ENCODE data around the gene SCNN1G.

DNA sequence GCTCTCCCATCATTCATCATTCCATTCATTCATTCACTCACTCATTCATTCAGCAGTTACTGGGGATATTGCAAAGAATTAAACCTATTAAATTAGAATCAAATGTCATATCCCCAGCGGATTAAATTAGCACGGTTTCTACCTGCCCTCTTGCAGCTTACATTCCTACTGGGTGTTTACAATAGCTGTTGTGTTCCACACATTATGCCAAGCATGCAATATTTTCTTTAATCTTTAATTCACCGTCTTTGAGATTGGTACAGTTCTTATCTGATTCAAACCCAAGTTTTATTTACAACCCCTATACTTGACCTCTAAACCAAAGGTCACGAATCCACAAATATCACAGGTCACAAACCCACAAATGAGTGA lies 32.6 kb upstream of the SCNN1G start:
- TF ChIP-seq, protein P1, sequence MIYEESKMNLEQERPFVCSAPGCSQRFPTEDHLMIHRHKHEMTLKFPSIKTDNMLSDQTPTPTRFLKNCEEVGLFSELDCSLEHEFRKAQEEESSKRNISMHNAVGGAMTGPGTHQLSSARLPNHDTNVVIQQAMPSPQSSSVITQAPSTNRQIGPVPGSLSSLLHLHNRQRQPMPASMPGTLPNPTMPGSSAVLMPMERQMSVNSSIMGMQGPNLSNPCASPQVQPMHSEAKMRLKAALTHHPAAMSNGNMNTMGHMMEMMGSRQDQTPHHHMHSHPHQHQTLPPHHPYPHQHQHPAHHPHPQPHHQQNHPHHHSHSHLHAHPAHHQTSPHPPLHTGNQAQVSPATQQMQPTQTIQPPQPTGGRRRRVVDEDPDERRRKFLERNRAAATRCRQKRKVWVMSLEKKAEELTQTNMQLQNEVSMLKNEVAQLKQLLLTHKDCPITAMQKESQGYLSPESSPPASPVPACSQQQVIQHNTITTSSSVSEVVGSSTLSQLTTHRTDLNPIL (CRISPR knock-in tag; IDR thresholded peaks at IDR 0.05; ENCODE audit: low read depth) = no peak
- TF ChIP-seq OSR1 (CRISPR knock-in tag; IDR thresholded peaks at IDR 0.05) = no peak
- no peak for TF ChIP-seq TOX (CRISPR knock-in tag; IDR thresholded peaks at IDR 0.05; ENCODE audit: borderline replicate concordance)
- TF ChIP-seq, protein P2, sequence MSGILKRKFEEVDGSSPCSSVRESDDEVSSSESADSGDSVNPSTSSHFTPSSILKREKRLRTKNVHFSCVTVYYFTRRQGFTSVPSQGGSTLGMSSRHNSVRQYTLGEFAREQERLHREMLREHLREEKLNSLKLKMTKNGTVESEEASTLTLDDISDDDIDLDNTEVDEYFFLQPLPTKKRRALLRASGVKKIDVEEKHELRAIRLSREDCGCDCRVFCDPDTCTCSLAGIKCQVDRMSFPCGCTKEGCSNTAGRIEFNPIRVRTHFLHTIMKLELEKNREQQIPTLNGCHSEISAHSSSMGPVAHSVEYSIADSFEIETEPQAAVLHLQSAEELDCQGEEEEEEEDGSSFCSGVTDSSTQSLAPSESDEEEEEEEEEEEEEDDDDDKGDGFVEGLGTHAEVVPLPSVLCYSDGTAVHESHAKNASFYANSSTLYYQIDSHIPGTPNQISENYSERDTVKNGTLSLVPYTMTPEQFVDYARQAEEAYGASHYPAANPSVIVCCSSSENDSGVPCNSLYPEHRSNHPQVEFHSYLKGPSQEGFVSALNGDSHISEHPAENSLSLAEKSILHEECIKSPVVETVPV (CRISPR knock-in tag; IDR thresholded peaks at IDR 0.05) = no peak
- TF ChIP-seq, protein P3, sequence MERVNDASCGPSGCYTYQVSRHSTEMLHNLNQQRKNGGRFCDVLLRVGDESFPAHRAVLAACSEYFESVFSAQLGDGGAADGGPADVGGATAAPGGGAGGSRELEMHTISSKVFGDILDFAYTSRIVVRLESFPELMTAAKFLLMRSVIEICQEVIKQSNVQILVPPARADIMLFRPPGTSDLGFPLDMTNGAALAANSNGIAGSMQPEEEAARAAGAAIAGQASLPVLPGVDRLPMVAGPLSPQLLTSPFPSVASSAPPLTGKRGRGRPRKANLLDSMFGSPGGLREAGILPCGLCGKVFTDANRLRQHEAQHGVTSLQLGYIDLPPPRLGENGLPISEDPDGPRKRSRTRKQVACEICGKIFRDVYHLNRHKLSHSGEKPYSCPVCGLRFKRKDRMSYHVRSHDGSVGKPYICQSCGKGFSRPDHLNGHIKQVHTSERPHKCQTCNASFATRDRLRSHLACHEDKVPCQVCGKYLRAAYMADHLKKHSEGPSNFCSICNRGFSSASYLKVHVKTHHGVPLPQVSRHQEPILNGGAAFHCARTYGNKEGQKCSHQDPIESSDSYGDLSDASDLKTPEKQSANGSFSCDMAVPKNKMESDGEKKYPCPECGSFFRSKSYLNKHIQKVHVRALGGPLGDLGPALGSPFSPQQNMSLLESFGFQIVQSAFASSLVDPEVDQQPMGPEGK (CRISPR knock-in tag; IDR thresholded peaks at IDR 0.05; ENCODE audit: borderline replicate concordance) = no peak
- no peak for TF ChIP-seq ZNF8 (CRISPR knock-in tag; IDR thresholded peaks at IDR 0.05)
- TF ChIP-seq ZC3H10 (CRISPR knock-in tag; IDR thresholded peaks at IDR 0.05) = no peak
- TF ChIP-seq RARB (CRISPR knock-in tag; IDR thresholded peaks at IDR 0.05) = no peak
- no peak for TF ChIP-seq ARNTL (CRISPR knock-in tag; IDR thresholded peaks at IDR 0.05; ENCODE audit: borderline replicate concordance, low read depth)
- no peak for TF ChIP-seq ISL1 (CRISPR knock-in tag; IDR thresholded peaks at IDR 0.05)
- TF ChIP-seq, protein P4, sequence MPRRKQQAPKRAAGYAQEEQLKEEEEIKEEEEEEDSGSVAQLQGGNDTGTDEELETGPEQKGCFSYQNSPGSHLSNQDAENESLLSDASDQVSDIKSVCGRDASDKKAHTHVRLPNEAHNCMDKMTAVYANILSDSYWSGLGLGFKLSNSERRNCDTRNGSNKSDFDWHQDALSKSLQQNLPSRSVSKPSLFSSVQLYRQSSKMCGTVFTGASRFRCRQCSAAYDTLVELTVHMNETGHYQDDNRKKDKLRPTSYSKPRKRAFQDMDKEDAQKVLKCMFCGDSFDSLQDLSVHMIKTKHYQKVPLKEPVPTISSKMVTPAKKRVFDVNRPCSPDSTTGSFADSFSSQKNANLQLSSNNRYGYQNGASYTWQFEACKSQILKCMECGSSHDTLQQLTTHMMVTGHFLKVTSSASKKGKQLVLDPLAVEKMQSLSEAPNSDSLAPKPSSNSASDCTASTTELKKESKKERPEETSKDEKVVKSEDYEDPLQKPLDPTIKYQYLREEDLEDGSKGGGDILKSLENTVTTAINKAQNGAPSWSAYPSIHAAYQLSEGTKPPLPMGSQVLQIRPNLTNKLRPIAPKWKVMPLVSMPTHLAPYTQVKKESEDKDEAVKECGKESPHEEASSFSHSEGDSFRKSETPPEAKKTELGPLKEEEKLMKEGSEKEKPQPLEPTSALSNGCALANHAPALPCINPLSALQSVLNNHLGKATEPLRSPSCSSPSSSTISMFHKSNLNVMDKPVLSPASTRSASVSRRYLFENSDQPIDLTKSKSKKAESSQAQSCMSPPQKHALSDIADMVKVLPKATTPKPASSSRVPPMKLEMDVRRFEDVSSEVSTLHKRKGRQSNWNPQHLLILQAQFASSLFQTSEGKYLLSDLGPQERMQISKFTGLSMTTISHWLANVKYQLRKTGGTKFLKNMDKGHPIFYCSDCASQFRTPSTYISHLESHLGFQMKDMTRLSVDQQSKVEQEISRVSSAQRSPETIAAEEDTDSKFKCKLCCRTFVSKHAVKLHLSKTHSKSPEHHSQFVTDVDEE (CRISPR knock-in tag; IDR thresholded peaks at IDR 0.05) = no peak
- TF ChIP-seq ZFP3 (CRISPR knock-in tag; IDR thresholded peaks at IDR 0.05) = no peak
- TF ChIP-seq ZNF565 (CRISPR knock-in tag; conservative IDR thresholded peaks at IDR 0.05; ENCODE audit: low read depth) = no peak
